Measurements from ENCODE around the gene ATP8B3.

DNA sequence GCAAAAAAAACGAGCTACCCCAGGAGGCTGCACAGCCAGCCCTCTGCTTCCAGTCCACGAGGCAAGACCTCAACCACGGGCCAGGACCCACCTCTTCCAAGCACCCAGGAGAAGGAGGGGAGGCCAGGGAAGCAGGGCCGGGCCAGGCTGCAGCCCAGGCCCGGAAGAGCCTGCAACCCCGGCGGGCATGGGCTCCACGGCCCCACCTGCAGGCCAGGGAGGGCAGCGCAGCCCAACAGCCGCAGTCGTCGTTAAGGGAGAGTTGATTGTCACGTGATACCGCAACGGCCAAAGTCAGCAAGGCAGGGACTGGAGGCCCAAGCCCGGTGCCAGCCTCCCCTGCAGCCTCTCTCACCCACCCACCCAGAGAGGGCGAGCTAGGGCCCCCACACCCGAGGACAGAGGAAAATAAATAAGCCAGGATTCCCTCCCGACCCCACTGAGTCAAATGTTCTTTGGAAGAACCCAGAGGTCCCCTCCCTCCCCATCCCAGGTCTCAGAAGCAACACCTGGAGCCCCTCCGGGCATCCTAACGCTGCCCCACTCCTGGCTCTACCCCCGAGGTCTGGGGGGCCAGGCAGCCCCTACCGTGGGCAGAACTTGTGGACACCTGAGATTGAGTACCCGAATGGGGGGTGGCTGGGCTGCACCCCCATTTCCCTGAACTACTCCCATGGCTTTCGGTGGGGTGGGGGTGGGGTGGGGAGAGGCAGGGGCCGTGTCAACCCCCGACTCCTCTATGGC lies 41.4 kb upstream of the ATP8B3 start:
- TF ChIP-seq POLR2AphosphoS5 (IDR thresholded peaks at IDR 0.05; ENCODE audit: low read depth, low read length) = no peak
- no peak for TF ChIP-seq TAF1 (IDR thresholded peaks at IDR 0.05; ENCODE audit: borderline replicate concordance, insufficient read depth, low read length)
